ENCODE measurements around the gene HIC2.

Gene HIC2

GRCh38 chr22:21447694-21448402 is 30.7 kb downstream of the HIC2 start:
- no peak overlapping the region for H3K18ac ChIP-seq (ENCODE audit: low read depth in 1 of 2, low read length in 2 of 2)
- H3K4me3 ChIP-seq (ENCODE audit: insufficient read depth in 1 of 2, low read depth in 1 of 2, low read length in 2 of 2) = no peak overlapping the region
- no peak overlapping the region for H2AK5ac ChIP-seq (ENCODE audit: low read length, severe bottlenecking)
- no peaks in the 10 kb centered on the region for H3K9me3 ChIP-seq (ENCODE audit: control insufficient read depth, low read length)
- H3K27ac ChIP-seq (ENCODE audit: low read length, poor library complexity, severe bottlenecking) = no peak overlapping the region
- no peaks in the 10 kb centered on the region for H3K27me3 ChIP-seq (ENCODE audit: control insufficient read depth in 1 of 2, insufficient read depth in 1 of 2, low read length in 2 of 2)
- H2BK120ac ChIP-seq (ENCODE audit: low read depth, low read length) = no peak overlapping the region
- no peak overlapping the region for H3K4me2 ChIP-seq (ENCODE audit: low read length, poor library complexity, severe bottlenecking)
- H4K91ac ChIP-seq (ENCODE audit: low read length) = no peak overlapping the region
- H3K4me1 ChIP-seq (ENCODE audit: control insufficient read depth, insufficient read depth, low read depth, low read length) = peaks cover 20% of the 10 kb centered on the region
- H3K4ac ChIP-seq (ENCODE audit: low read depth in 1 of 2, low read length in 2 of 2) = no peak overlapping the region
- no peak overlapping the region for H3K23ac ChIP-seq (ENCODE audit: low read length in 2 of 2)
- H3K36me3 ChIP-seq (ENCODE audit: control insufficient read depth in 1 of 2, insufficient read depth in 2 of 2, low read depth in 1 of 2, low read length in 2 of 2) = peaks cover 12 to 58% of the 10 kb centered on the region in 2 experiments
- no peak overlapping the region for H2AFZ ChIP-seq (ENCODE audit: low read depth, low read length)
- no peak overlapping the region for H2BK12ac ChIP-seq (ENCODE audit: low read length in 2 of 2)
- H3K9ac ChIP-seq (ENCODE audit: low read length) = no peak overlapping the region
- DNase-seq = no peak
- 93% methylated on average over 22 of the region's 22 CpGs for WGBS
- H4K8ac ChIP-seq (ENCODE audit: low read length) = no peak overlapping the region
- H3K79me1 ChIP-seq (replicated peaks; ENCODE audit: low read length, poor library complexity, severe bottlenecking) = peaks cover 48% of the 10 kb centered on the region
- no peak overlapping the region for H2BK5ac ChIP-seq (ENCODE audit: low read depth, low read length, poor library complexity, severe bottlenecking)
- H2BK15ac ChIP-seq (ENCODE audit: low read depth, poor library complexity, severe bottlenecking) = no peak overlapping the region
- H3K14ac ChIP-seq (ENCODE audit: low read length in 2 of 2) = no peak overlapping the region

GRCh38 chr22:21448627-21449416 is 31.7 kb downstream of the HIC2 start:
- H3K4me1 ChIP-seq (ENCODE audit: control insufficient read depth, insufficient read depth, low read depth, low read length) = peaks cover 15% of the 10 kb centered on the region
- no peaks in the 10 kb centered on the region for H3K27me3 ChIP-seq (ENCODE audit: control insufficient read depth in 1 of 2, insufficient read depth in 1 of 2, low read length in 2 of 2)
- H4K8ac ChIP-seq (ENCODE audit: low read length) = no peak overlapping the region
- peaks cover 46% of the 10 kb centered on the region for H3K79me1 ChIP-seq (replicated peaks; ENCODE audit: low read length, poor library complexity, severe bottlenecking)
- H3K4ac ChIP-seq (ENCODE audit: low read depth in 1 of 2, low read length in 2 of 2) = no peak overlapping the region
- no peak overlapping the region for H3K9ac ChIP-seq (ENCODE audit: low read length)
- no peak overlapping the region for H2BK15ac ChIP-seq (ENCODE audit: low read depth, poor library complexity, severe bottlenecking)
- no peak overlapping the region for H2AFZ ChIP-seq (ENCODE audit: low read depth, low read length)
- H2BK120ac ChIP-seq (ENCODE audit: low read depth, low read length) = no peak overlapping the region
- H3K23ac ChIP-seq (ENCODE audit: low read length in 2 of 2) = no peak overlapping the region
- H3K36me3 ChIP-seq (ENCODE audit: control insufficient read depth in 1 of 2, insufficient read depth in 2 of 2, low read depth in 1 of 2, low read length in 2 of 2) = peaks cover 12 to 48% of the 10 kb centered on the region in 2 experiments
- no peak for DNase-seq
- H3K14ac ChIP-seq (ENCODE audit: low read length in 2 of 2) = no peak overlapping the region
- H2BK12ac ChIP-seq (ENCODE audit: low read length in 2 of 2) = no peak overlapping the region
- H3K4me3 ChIP-seq (ENCODE audit: insufficient read depth in 1 of 2, low read depth in 1 of 2, low read length in 2 of 2) = no peak overlapping the region
- no peak overlapping the region for H4K91ac ChIP-seq (ENCODE audit: low read length)
- no peak overlapping the region for H2BK5ac ChIP-seq (ENCODE audit: low read depth, low read length, poor library complexity, severe bottlenecking)
- H2AK5ac ChIP-seq (ENCODE audit: low read length, severe bottlenecking) = no peak overlapping the region
- H3K4me2 ChIP-seq (ENCODE audit: low read length, poor library complexity, severe bottlenecking) = no peak overlapping the region
- no peaks in the 10 kb centered on the region for H3K9me3 ChIP-seq (ENCODE audit: control insufficient read depth, low read length)
- 91% methylated on average over 20 of the region's 23 CpGs for WGBS
- H3K18ac ChIP-seq (ENCODE audit: low read depth in 1 of 2, low read length in 2 of 2) = no peak overlapping the region
- H3K27ac ChIP-seq (ENCODE audit: low read length, poor library complexity, severe bottlenecking) = no peak overlapping the region

GRCh38 chr22:21449531-21450319 is 32.6 kb downstream of the HIC2 start:
- 92% methylated on average over 21 of the region's 23 CpGs for WGBS
- Histone ChIP-seq H2AK5ac (ENCODE audit: low read length, severe bottlenecking) (no peak overlapping the region), H3K14ac (ENCODE audit: low read length in 2 of 2) (no peak overlapping the region), H3K4me3 (ENCODE audit: insufficient read depth in 1 of 2, low read depth in 1 of 2, low read length in 2 of 2) (no peak overlapping the region), H3K4ac (ENCODE audit: low read depth in 1 of 2, low read length in 2 of 2) (no peak overlapping the region), H3K4me1 (ENCODE audit: control insufficient read depth, insufficient read depth, low read depth, low read length) (peaks cover 11% of the 10 kb centered on the region), H3K4me2 (ENCODE audit: low read length, poor library complexity, severe bottlenecking) (no peak overlapping the region), H3K27ac (ENCODE audit: low read length, poor library complexity, severe bottlenecking) (no peak overlapping the region), H3K27me3 (ENCODE audit: control insufficient read depth in 1 of 2, insufficient read depth in 1 of 2, low read length in 2 of 2) (no peaks in the 10 kb centered on the region), H2BK12ac (ENCODE audit: low read length in 2 of 2) (no peak overlapping the region), H2BK120ac (ENCODE audit: low read depth, low read length) (no peak overlapping the region), H2BK15ac (ENCODE audit: low read depth, poor library complexity, severe bottlenecking) (no peak overlapping the region), H3K23ac (ENCODE audit: low read length in 2 of 2) (no peak overlapping the region), H4K8ac (ENCODE audit: low read length) (no peak overlapping the region), H3K9me3 (ENCODE audit: control insufficient read depth, low read length) (no peaks in the 10 kb centered on the region), H2AFZ (ENCODE audit: low read depth, low read length) (no peak overlapping the region), H4K91ac (ENCODE audit: low read length) (no peak overlapping the region), H3K36me3 (ENCODE audit: control insufficient read depth in 1 of 2, insufficient read depth in 2 of 2, low read depth in 1 of 2, low read length in 2 of 2) (peaks cover 12 to 42% of the 10 kb centered on the region in 2 experiments), H3K9ac (ENCODE audit: low read length) (no peak overlapping the region), H3K18ac (ENCODE audit: low read depth in 1 of 2, low read length in 2 of 2) (no peak overlapping the region), H2BK5ac (ENCODE audit: low read depth, low read length, poor library complexity, severe bottlenecking) (no peak overlapping the region), H3K79me1 (replicated peaks; ENCODE audit: low read length, poor library complexity, severe bottlenecking) (peaks cover 44% of the 10 kb centered on the region)
- DNase-seq = peak; percentile 13

Data from mesenchymal stem cell (in vitro differentiated cells and primary cell).